CD4-positive, alpha-beta T cell treated with Interleukin-1 beta for 1 hour (primary cell): ENCODE results near the gene ATP5F1D.
"Not testable (repeated sequence)": the region's sequence is repeated elsewhere in the genome, so short reads cannot be mapped to it uniquely, and the experiment has no call there.

Experiments used
- DNase-seq, 2 donors: peaks; one replicate each; pipeline ENCODE4 v3.0.0-alpha.2; 2020 to 2022

Gene ATP5F1D

GRCh38 chr19:1233115-1233667, 8.4 kb upstream of the ATP5F1D start:
- DNase-seq = no peak

- no peak for DNase-seq
Observed at GRCh38 chr19:1234051-1234954, 7.2 kb upstream of the ATP5F1D start.

GRCh38 chr19:1234955-1235380, 6.6 kb upstream of the ATP5F1D start:
- DNase-seq = no peak

DNA sequence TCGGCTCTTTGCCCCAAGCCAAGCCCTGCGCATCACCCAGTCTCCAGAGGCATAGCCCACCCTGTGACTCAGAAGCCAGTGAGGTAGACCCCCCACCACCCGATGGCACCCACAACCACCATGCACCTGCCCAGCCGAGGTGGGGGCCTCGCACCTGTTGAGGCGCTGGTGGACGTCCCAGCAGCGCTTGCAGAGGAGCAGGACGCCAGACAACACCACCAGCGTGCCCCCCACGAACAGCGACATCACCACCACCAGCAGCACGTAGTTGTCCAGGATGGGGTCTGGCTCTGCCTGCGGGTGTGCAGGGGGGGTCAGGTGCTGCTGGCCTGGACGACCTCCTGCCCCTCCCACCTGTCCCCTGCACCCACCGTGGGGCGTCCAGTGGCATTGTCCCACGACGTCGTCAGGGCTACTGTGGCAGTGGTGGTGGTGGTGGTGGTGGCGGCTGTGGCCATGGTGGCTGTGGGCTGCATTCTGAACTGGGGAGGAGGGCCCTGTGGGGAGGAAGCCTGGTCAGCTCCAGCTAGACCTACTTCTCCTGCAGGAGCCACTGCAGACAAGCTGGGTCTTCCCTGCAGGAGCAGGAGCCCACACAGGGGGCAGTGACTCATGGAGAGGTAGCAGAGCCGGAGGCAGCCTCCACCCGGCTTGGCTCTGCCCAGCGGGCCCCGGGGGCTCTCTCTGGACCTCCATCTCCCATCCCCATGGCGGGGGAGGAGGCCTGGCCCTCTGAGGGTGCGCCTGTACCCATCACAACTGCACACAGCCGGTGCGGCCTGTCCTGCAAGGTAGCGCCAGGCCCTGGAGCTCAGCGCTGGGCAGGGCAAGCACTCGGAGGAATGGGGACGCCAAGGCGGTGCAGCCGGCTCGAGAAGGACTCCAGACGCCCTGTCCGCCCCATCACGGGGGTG, 5.7 kb upstream of the ATP5F1D start:
- DNase-seq = no peak

GRCh38 chr19:1236576-1236975, 5.0 kb upstream of the ATP5F1D start:
- DNase-seq = no peak

- DNase-seq = no peak
Observed at GRCh38 chr19:1237027-1237659, 4.4 kb upstream of the ATP5F1D start.

DNA sequence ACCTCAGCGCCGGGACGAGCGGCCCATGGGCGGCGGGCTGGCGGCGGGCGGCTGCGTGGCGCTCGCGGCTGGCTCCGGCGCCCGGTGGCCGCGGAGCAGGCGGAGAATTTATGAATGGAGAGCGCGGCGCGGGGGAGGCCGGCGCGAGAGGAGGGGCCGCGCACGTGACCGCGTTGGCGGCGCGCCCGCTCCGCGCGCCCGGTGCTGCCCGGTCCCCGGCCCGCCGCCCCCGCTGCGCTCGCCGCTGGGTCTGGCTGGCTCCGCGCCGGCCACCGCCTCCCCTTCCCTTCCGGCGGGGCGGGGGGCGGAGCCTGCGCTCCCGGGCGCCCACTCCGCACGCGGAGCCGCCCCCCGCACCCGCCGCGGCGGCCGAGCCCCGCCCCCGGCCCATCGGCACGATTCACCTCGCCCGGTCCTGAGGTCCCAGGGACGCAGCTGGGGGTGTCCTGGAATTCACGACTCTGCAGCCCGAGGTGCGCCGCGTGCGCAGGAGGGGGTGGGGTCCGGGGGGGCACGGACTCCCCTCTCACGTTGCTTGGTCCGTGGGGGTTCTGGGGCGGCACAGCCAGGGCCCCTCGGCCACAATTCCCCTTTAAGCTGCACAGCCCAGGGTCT, 3.7 kb upstream of the ATP5F1D start, which contains the start of gene CBARP:
TSS of gene CBARP (minus strand) at position 252 of the 615 bp plus-strand sequence. CDS start 1,905 bp downstream, outside the sequence.
- peak in 1 of 2 donors; percentile 33 for DNase-seq

GRCh38 chr19:1238369-1239303, 2.9 kb upstream of the ATP5F1D start:
- no peak for DNase-seq

- no peak for DNase-seq
Observed at GRCh38 chr19:1239420-1239795, 2.1 kb upstream of the ATP5F1D start.

DNA sequence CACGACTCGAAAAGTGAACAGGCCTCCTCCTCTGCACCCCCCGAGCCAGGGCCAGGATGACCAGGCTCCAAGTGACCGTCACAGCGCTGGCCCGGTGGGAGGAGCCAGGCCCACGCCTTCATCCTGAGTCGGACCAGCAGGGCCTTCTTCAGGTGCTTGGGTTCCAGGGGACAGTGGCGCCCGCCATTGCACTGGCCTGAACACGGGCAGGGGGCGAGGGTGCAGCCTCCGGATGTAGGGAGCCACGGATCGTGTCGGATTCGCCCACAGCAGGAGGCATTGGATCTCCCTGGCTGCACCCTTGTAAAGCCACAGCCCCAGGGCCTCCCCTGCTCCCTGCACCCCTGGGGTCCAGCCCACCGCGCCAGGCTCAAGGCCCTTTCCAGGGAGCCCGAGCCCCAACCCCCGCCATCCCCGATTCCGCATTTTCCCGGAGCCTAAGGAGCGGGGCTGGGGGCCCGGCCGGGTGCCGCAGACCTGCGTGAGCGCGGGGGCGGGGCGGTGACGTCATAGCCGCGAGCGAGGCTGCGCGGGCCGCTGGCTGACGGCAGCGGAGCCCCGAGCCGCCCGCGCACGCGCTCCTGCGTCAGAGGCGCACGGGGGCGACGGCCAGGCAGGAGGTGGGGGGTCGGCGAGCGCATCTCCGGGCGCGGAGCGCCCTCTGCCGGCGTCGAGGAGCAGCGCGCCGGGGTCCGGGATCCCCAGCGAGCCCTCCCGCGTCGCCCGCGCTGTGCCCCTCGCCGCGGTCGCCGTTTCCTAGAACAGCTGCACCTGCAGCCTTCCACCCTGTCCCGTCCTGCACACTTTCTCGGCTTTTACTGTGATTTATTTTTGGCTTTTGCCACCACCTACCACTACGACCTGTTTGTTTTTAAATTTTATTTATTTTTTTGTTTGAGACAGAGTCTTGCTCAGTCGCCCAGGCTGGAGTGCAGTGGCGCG, 1.5 kb upstream of the ATP5F1D start:
- DNase-seq = peak; percentile 91 to 94

GRCh38 chr19:1240925-1241324, 626 bp upstream of the ATP5F1D start:
- DNase-seq = no peak

GRCh38 chr19:1243768-1244692, 2.5 kb downstream of the ATP5F1D start:
- DNase-seq = peak; percentile 88 to 89

DNA sequence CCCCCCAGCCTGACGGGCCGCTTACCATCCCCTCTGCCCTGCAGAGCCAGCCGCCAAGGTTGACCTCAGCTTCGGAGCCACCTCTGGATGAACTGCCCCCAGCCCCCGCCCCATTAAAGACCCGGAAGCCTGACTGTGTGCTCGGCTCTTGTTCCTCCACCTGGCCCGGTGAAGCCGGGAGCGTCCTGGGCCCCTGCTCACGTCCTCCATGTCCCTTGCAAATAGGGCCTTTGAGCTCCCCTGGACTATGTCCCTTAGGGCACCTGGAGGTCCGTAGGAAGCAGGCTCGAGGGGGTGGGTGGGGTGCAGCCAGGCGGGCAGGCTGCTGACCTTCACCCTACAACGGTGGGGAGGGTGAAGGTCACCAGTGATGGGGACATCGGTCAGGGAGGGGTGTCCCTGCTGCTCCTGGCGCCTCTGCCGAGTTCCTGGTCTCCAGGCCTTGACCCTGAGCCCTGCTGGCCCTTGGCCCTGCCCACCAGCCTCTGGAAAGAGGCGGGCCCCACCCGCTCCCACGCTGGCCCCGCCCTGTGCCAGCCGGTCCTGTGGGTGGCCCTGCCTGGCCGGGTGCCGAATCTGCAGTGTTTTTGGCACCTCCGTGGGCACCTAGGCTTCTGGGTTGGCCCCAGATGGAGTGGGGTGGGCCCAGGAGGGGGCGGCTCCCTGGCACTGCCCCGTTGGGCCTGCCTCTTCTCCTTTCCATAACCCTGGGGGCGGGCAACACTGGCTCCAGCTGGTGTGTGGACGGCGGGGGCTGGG, 3.3 kb downstream of the ATP5F1D start:
- DNase-seq = no peak

- no peak for DNase-seq
Observed at GRCh38 chr19:1245494-1246264, 4.1 kb downstream of the ATP5F1D start.

DNA sequence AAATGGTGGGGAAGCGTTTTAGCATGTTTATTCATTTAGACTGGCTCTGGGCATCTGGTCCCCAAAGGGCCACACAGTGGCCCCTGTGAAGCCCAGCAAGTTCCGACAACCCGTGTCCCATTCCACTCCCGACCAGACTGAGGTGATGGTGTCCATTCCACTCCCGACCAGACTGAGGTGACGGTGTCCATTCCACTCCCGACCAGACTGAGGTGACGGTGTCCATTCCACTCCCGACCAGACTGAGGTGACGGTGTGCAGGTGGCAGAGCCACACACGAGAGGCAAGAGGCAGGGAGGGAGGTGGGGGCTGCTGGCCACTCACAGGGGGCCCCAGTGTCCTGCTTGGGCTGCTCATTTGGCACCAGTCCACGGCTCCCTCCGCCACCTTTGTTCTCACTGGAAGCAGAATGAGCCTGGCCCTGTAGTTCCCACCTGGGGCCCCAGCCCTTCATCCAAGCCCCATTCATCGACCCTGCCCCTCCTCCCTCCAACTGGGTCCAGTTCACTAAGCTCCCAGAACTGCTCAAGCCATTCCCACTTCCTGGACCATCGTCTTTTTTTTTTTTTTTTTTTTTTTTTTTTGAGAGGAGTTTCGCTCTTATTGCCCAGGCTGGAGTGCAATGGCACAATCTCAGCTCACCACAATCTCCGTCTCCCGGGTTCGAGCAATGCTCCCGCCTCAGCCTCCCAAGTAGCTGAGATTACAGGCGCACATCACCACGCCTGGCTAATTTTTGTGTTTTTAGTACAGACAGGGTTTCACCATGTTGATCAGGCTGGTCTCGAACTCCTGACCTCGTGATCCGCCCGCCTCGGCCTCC, 4.9 kb downstream of the ATP5F1D start:
- not testable (repeated sequence) for DNase-seq

DNA sequence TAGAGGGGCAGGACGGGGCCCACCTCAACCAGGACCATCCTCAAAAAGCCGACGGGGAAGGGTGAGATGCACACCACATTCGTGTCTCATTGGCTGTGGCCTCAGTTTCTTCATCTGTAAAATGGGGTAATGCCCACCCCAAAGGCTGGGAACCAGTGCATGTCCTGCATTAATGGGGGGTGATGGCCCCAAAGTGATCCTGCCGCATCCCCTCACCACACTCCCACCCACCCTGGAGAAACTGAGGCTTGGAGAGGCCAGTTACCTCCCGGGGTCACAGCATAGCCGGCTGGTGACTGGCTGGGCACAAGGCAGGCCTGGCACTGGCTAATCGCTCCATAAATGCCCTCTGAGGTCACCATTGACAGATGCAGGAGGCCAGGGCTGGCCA, 6.2 kb downstream of the ATP5F1D start:
- no peak for DNase-seq
